GM12878 (cell line): Measurements from ENCODE around the gene RRP36. TPM values are rescaled to one million over a fixed set of nuclear protein-coding genes. Genes with fewer than 3 reads are reported as not detected.

ENCODE experiments used
- ATAC-seq: fragments of 200-7000 bp; cut with Tn5 transposase; 3 replicates; pipeline ENCODE4 v1.9.1; 2020; ENCODE audit warnings: mild to moderate bottlenecking, moderate library complexity
- BruUV-seq: library from RNA; stranded (reverse); fragments of 400-500 nt; replicated peaks from 2 replicates; lab custom pipeline; 2021; lab: Mats Ljungman, UMichigan
- CTCF ChIA-PET: fragments of 300-600 bp; sonication (Branson Sonifier 250); formaldehyde crosslinking; extraction: SDS; loops from one replicate; lab custom pipeline; 2021; ENCODE audit warnings: inconsistent platforms; lab: Yijun Ruan, JAX
- POLR2A ChIA-PET: fragments of 350-600 bp; formaldehyde crosslinking; extraction: SDS; loops from one replicate; lab custom pipeline; 2021; ENCODE audit warnings: inconsistent platforms; lab: Charles Lee
- RAD21 ChIA-PET: fragments of 300-600 bp; sonication (Branson Sonifier 250); formaldehyde crosslinking; loops from one replicate; lab custom pipeline; 2023; ENCODE audit warnings: antibody characterized with exemption; ENCODE audit not compliant: unreplicated experiment; lab: Charles Lee
- SMC1A ChIA-PET: fragments of 300-600 bp; sonication (Branson Sonifier 250); formaldehyde crosslinking; loops from one replicate; lab custom pipeline; 2023; ENCODE audit not compliant: unreplicated experiment, uncharacterized antibody; lab: Charles Lee
- DNase-seq: peaks from one replicate; pipeline ENCODE4 v3.0.0-alpha.2; 2011; ENCODE audit warnings: low read depth, low spot score
- FAIRE-seq: peaks from 3 replicates; lab custom pipeline; 2011; peaks lifted over from hg19 to GRCh38; lab: Jason Lieb, UNC
- H2AFZ ChIP-seq: 2 replicates; pipeline ENCODE4 v1.6.0; 2011; ENCODE audit warnings: low read depth, low read length, control low read depth; ENCODE audit not compliant: control insufficient read depth
- H3K27ac ChIP-seq: 2 replicates; pipeline ENCODE4 v1.5.1; 2011; ENCODE audit warnings: control low read depth; ENCODE audit not compliant: control insufficient read depth, insufficient read depth
- H3K27me3 ChIP-seq, 2 experiments: replicated peaks in 1 of 2; 2 replicates each; pipeline versions ENCODE4 v1.6.0 to v1.6.1; 2011; ENCODE audit warnings: low read length in 1 of 2; ENCODE audit not compliant: control insufficient read depth in 2 of 2, insufficient read depth in 2 of 2
- H3K36me3 ChIP-seq, 2 experiments: 2 replicates each; pipeline ENCODE4 v1.5.1; 2011; ENCODE audit warnings: low read length in 1 of 2; ENCODE audit not compliant: control insufficient read depth in 2 of 2, insufficient read depth in 2 of 2
- H3K4me1 ChIP-seq: 2 replicates; pipeline ENCODE4 v1.6.1; 2011; ENCODE audit warnings: mild to moderate bottlenecking, low read length, moderate library complexity, mixed read lengths; ENCODE audit not compliant: control insufficient read depth, insufficient read depth
- H3K4me2 ChIP-seq: 2 replicates; pipeline ENCODE4 v1.6.0; 2011; ENCODE audit warnings: control low read depth; ENCODE audit not compliant: control insufficient read depth, insufficient read depth
- H3K4me3 ChIP-seq: fragments of 200-600 bp; sonication (generic); 2 replicates; pipeline ENCODE4 v1.5.1; 2016
- H3K79me2 ChIP-seq: 2 replicates; pipeline ENCODE4 v1.6.0; 2011; ENCODE audit warnings: low read length; ENCODE audit not compliant: control insufficient read depth, insufficient read depth
- H3K9ac ChIP-seq: 2 replicates; pipeline ENCODE4 v1.8.0; 2011; ENCODE audit warnings: low read length, control low read depth, mixed read lengths; ENCODE audit not compliant: control insufficient read depth, insufficient read depth
- H3K9me3 ChIP-seq: replicated peaks from 3 replicates; pipeline ENCODE4 v1.5.1; 2011; ENCODE audit warnings: mild to moderate bottlenecking, low read length; ENCODE audit not compliant: control insufficient read depth, insufficient read depth
- H4K20me1 ChIP-seq: 2 replicates; pipeline ENCODE4 v1.6.0; 2011; ENCODE audit not compliant: control insufficient read depth, insufficient read depth
- CBX5 ChIP-seq: sonication (generic); IDR thresholded peaks from 2 replicates; pipeline ENCODE4 v1.6.1; 2016; ENCODE audit warnings: low read depth, moderate library complexity, mild to moderate bottlenecking, inconsistent platforms
- CREM ChIP-seq: IDR thresholded peaks from 2 replicates; pipeline ENCODE4 v1.6.1; 2014; ENCODE audit warnings: antibody characterized with exemption, low read depth
- E2F8 ChIP-seq: fragments of 450-650 bp; IDR thresholded peaks from 2 replicates; pipeline ENCODE4 v1.6.1; 2018; ENCODE audit warnings: mild to moderate bottlenecking, low read depth, moderate library complexity; ENCODE audit not compliant: partially characterized antibody
- KLF5 ChIP-seq: fragments of 450-650 bp; IDR thresholded peaks from 2 replicates; pipeline ENCODE4 v1.6.1; 2014; ENCODE audit warnings: mild to moderate bottlenecking; ENCODE audit not compliant: partially characterized antibody
- MEF2A ChIP-seq: IDR thresholded peaks from 2 replicates; pipeline ENCODE4 v1.6.1; 2011; ENCODE audit warnings: low read depth, mild to moderate bottlenecking, low read length, moderate library complexity; ENCODE audit not compliant: insufficient read depth
- POU2F2 ChIP-seq: IDR thresholded peaks from 3 replicates; pipeline ENCODE4 v1.6.1; 2011; ENCODE audit warnings: low read depth, mild to moderate bottlenecking, low read length, borderline replicate concordance
- SIX5 ChIP-seq: IDR thresholded peaks from 2 replicates; pipeline ENCODE4 v1.6.1; 2011; ENCODE audit warnings: mild to moderate bottlenecking, low read depth, low read length, moderate library complexity; ENCODE audit not compliant: severe bottlenecking
- SP1 ChIP-seq: IDR thresholded peaks from one replicate; pipeline ENCODE4 v1.6.1; 2011; ENCODE audit warnings: low read depth, low read length
- USF1 ChIP-seq: IDR thresholded peaks from 2 replicates; pipeline ENCODE4 v1.6.1; 2011; ENCODE audit warnings: borderline replicate concordance, low read depth, mild to moderate bottlenecking, moderate library complexity, mixed read lengths, low read length; ENCODE audit not compliant: insufficient read depth; ENCODE audit errors: extremely low read length
- ZBTB33 ChIP-seq: fragments of 450-650 bp; IDR thresholded peaks from 2 replicates; pipeline ENCODE4 v1.6.1; 2017; ENCODE audit warnings: mild to moderate bottlenecking
- ZBTB4 ChIP-seq: fragments of 450-650 bp; formaldehyde crosslinking; IDR thresholded peaks from 2 replicates; pipeline ENCODE4 v1.4.0; 2022; ENCODE audit warnings: mild to moderate bottlenecking, moderate library complexity
- ZNF207 ChIP-seq: fragments of 450-650 bp; IDR thresholded peaks from 2 replicates; pipeline ENCODE4 v1.6.1; 2014; ENCODE audit warnings: antibody characterized with exemption, mild to moderate bottlenecking, borderline replicate concordance
- ZNF217 ChIP-seq: fragments of 450-650 bp; IDR thresholded peaks from 2 replicates; pipeline ENCODE4 v1.6.1; 2017; ENCODE audit warnings: antibody characterized with exemption, mild to moderate bottlenecking
- ZSCAN29 ChIP-seq: fragments of 450-650 bp; IDR thresholded peaks from 2 replicates; pipeline ENCODE4 v1.6.1; 2017; ENCODE audit warnings: mild to moderate bottlenecking, moderate library complexity
- WGBS: methylation state at CpG from one replicate; pipeline ENCODE4 v1.1.6; 2016; ENCODE audit warnings: low lambda C conversion rate; ENCODE audit not compliant: insufficient replicate concordance, insufficient coverage; ENCODE audit errors: missing lambda C conversion rate; 5-methylcytosine and 5-hydroxymethylcytosine counted together
- in situ Hi-C: fragments of 300-500 bp; cut with MboI; formaldehyde crosslinking; loops from 9 replicates; pipeline ENCODE4 v1.14.3; 2018; ENCODE audit warnings: mixed read lengths
- intact Hi-C: fragments of 100-400 bp; cut with micrococcal nuclease; formaldehyde crosslinking; loops from one replicate; pipeline ENCODE4 v1.14.2; 2022; ENCODE audit not compliant: unreplicated experiment
- polyA plus RNA-seq, 11 experiments: library from polyadenylated mRNA; depleted of rRNA in 4 of 11; unstranded in 6 of 11; stranded (reverse) in 5 of 11; fragments of >200 nt; fragmentation: Nextera tagmentation in 4 of 11; fragmentation: Illumina TruSeq in 1 of 11; extraction: Ambion mirVana in 4 of 11; extraction: Trizol in 1 of 11; gene quantifications; 1 replicate in 1 of 11; 2 replicates in 10 of 11; pipeline versions ENCODE4 v1.2.1 to v1.2.3, GENCODE V29; 2011 to 2016; ENCODE audit warnings: inconsistent platforms in 2 of 11, missing spikeins in 2 of 11, low read depth in 1 of 11
- total RNA-seq, 4 experiments: library from RNA; depleted of rRNA in 3 of 4; stranded (reverse); fragments of >200 nt in 3 of 4; fragmentation: Illumina TruSeq in 1 of 4; extraction: Trizol in 1 of 4; gene quantifications; 2 replicates each; pipeline versions ENCODE4 v1.2.1 to v1.2.3, GENCODE V29; 2013 to 2021

The RRP36 gene
- total and polyA plus RNA-seq, 10 of the 15 experiments (the other 5 are each of a cell fraction or from before 2014, with no cell fraction given), result 17.6 to 101 (median 69.7) TPM

DNA sequence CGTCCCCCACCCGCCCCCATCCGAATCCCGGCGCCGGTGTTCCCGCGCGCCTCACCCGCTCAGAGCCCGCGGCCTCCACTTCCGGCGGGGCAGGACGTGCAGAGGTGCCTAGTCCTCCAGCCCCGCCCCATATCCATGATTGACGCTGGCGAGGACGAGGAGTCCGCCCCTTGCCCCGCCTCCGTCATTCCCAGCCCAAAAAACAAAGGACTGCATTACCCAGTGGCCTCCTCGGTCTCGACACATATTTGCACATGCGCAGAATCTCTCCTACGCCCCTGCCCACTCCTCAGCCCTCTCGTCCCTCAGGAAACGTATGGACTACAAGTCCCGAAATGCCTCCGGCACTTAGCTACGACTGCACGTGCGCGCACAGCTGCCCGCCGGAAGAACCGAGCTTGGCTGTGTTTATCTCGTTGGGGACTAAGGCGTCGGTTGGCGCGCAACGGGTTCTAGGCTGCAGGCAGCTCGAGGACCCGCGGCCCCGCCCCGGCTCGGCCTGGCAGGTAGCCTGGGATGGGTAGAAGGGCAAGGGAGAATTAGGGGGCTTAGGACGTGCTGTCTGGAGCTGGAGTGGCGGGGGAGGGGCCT, 7.5 kb upstream of the RRP36 start, which contains the start of the genes KLHDC3 and MEA1:
Gene KLHDC3 (plus strand): TSS at position 407 of the 591 bp plus-strand sequence. CDS start 2,944 bp downstream, outside the sequence.
Gene MEA1 (minus strand): TSS at position 104 of the 591 bp plus-strand sequence. CDS start 133 bp downstream, outside the sequence.
- ChIA-PET SMC1A (interaction anchor here (0.6 to 2.8 kb wide), 12 partner anchors 9 to 563 kb away, joined by 3 to 13 read pairs (median 4); partner anchors contain the start of genes CNPY3, CUL7, KLC4 and MRPL2), CTCF (interaction anchor here (0.7 to 2.5 kb wide), 8 partner anchors 9 to 133 kb away, joined by 3 to 10 read pairs (median 4); partner anchors contain the start of gene PEX6), RAD21 (interaction anchor here (0.5 to 1.9 kb wide), 16 partner anchors 8 to 450 kb away, joined by 3 to 9 read pairs (median 4); partner anchors contain the start of genes CNPY3, CUL7, KLC4 and MRPL2), POLR2A (interaction anchor here (0.6 to 3.3 kb wide), 17 partner anchors 8 to 450 kb away, joined by 3 to 22 read pairs (median 7); partner anchors contain the start of genes CNPY3, CUL7, KLC4 and MRPL2)
- ATAC-seq (peak; percentile 96), DNase-seq (peak; percentile 100), FAIRE-seq (peak; percentile 99)
- Histone ChIP-seq H3K9me3 (no peaks in the 10 kb centered on the region), H3K4me3 (peak within 1 kb of the TSS; percentile 85), H3K4me1 (peaks cover 7% of the 10 kb centered on the region), H4K20me1 (no peaks in the 10 kb centered on the region), H3K27ac (peak within 1 kb of the TSS; percentile 60), H3K36me3 (peaks cover 11 to 15% of the 10 kb centered on the region in 2 experiments; a peak in 3 of 4 replicates), H3K27me3 (no peaks in the 10 kb centered on the region), H2AFZ (peak within 1 kb of the TSS; percentile 75), H3K4me2 (peak within 1 kb of the TSS; percentile 98), H3K79me2 (peaks cover 23% of the 10 kb centered on the region), H3K9ac (peak within 1 kb of the TSS; percentile 73)
- WGBS, result 1% methylated on average over 44 of the region's 51 CpGs
- in situ Hi-C loops (no loop called here), intact Hi-C loops (loop anchor here (1.0 kb wide), 1 partner anchor 157 kb away; the partner anchor contains the start of gene SRF)
- BruUV-seq, result no TSS peak
- TF ChIP-seq E2F8 (peak; percentile 15), MEF2A (no peak), SIX5 (peak; percentile 88), ZBTB33 (no peak), ZNF217 (no peak), USF1 (peak; percentile 68), KLF5 (peak; percentile 30), CREM (peak; percentile 85), ZSCAN29 (no peak), SP1 (peak; percentile 52), CBX5 (no peak), ZBTB4 (CRISPR knock-in tag) (no peak), POU2F2 (no peak), ZNF207 (no peak)
